H9 (cell line): ENCODE measurements around the gene BTBD3. TPM values are rescaled to one million over a fixed set of nuclear protein-coding genes. Genes with fewer than 3 reads are reported as not detected.

Source experiments
- DNase-seq: peaks from one replicate; pipeline ENCODE4 v3.0.0-alpha.2; 2017
- H2AFZ ChIP-seq: one replicate; pipeline ENCODE4 v1.6.1; 2013; ENCODE audit warnings: mild to moderate bottlenecking, low read length, control low read depth, moderate library complexity
- H2AK5ac ChIP-seq: 2 replicates; pipeline ENCODE4 v1.6.1; 2013; ENCODE audit warnings: low read length, control low read depth, mixed read lengths; ENCODE audit not compliant: insufficient read length
- H2BK120ac ChIP-seq: one replicate; pipeline ENCODE4 v1.6.1; 2013; ENCODE audit warnings: low read depth, mild to moderate bottlenecking, low read length, control low read depth, inconsistent platforms; ENCODE audit not compliant: poor library complexity, severe bottlenecking
- H2BK12ac ChIP-seq: 2 replicates; pipeline ENCODE4 v1.6.1; 2013; ENCODE audit warnings: low read length, control low read depth, mixed read lengths, low read depth; ENCODE audit not compliant: insufficient read length
- H2BK15ac ChIP-seq: 2 replicates; pipeline ENCODE4 v1.6.1; 2013; ENCODE audit warnings: low read depth, low read length, control low read depth
- H2BK20ac ChIP-seq: one replicate; pipeline ENCODE4 v1.6.1; 2013; ENCODE audit warnings: low read depth, mild to moderate bottlenecking, low read length, control low read depth, inconsistent platforms; ENCODE audit not compliant: poor library complexity, severe bottlenecking
- H2BK5ac ChIP-seq: 2 replicates; pipeline ENCODE4 v1.6.1; 2013; ENCODE audit warnings: low read length, control low read depth, mixed read lengths; ENCODE audit not compliant: insufficient read length
- H3K14ac ChIP-seq: 2 replicates; pipeline ENCODE4 v1.6.1; 2013; ENCODE audit warnings: low read length, control low read depth; ENCODE audit not compliant: insufficient read depth
- H3K18ac ChIP-seq: 2 replicates; pipeline ENCODE4 v1.6.1; 2013; ENCODE audit warnings: low read depth, mild to moderate bottlenecking, mixed read lengths, low read length, control low read depth; ENCODE audit not compliant: insufficient read length
- H3K23ac ChIP-seq: 2 replicates; pipeline ENCODE4 v1.6.1; 2013; ENCODE audit warnings: low read length, control low read depth, mixed read lengths, low read depth; ENCODE audit not compliant: insufficient read length
- H3K23me2 ChIP-seq: 2 replicates; pipeline ENCODE4 v1.6.1; 2013; ENCODE audit warnings: low read depth, mild to moderate bottlenecking, mixed read lengths, low read length, control low read depth; ENCODE audit not compliant: insufficient read length, poor library complexity, severe bottlenecking
- H3K27ac ChIP-seq: 2 replicates; pipeline ENCODE4 v1.5.1; 2013; ENCODE audit warnings: low read length, control low read depth, mixed read lengths, low read depth; ENCODE audit not compliant: insufficient read length
- H3K27me3 ChIP-seq: 2 replicates; pipeline ENCODE4 v1.6.1; 2013; ENCODE audit warnings: low read length, control low read depth, inconsistent platforms; ENCODE audit not compliant: insufficient read depth
- H3K4ac ChIP-seq: 2 replicates; pipeline ENCODE4 v1.6.1; 2013; ENCODE audit warnings: low read depth, mild to moderate bottlenecking, control low read depth, inconsistent platforms, low read length, moderate library complexity
- H3K4me1 ChIP-seq: 2 replicates; pipeline ENCODE4 v1.6.1; 2013; ENCODE audit warnings: low read length, control low read depth, inconsistent platforms; ENCODE audit not compliant: insufficient read depth
- H3K4me2 ChIP-seq: 2 replicates; pipeline ENCODE4 v1.6.1; 2013; ENCODE audit warnings: low read length, control low read depth, mixed read lengths; ENCODE audit not compliant: insufficient read length, insufficient read depth
- H3K56ac ChIP-seq: 2 replicates; pipeline ENCODE4 v1.6.1; 2013; ENCODE audit warnings: low read depth, mild to moderate bottlenecking, mixed read lengths, low read length, control low read depth; ENCODE audit not compliant: insufficient read length
- H3K79me1 ChIP-seq: 2 replicates; pipeline ENCODE4 v1.6.1; 2013; ENCODE audit warnings: low read depth, mild to moderate bottlenecking, moderate library complexity, low read length, control low read depth, inconsistent platforms; ENCODE audit not compliant: insufficient read depth, poor library complexity, severe bottlenecking
- H3K79me2 ChIP-seq: 2 replicates; pipeline ENCODE4 v1.6.1; 2013; ENCODE audit warnings: low read length, control low read depth, inconsistent platforms; ENCODE audit not compliant: insufficient read depth
- H3K9ac ChIP-seq: 2 replicates; pipeline ENCODE4 v1.6.1; 2013; ENCODE audit warnings: low read length, control low read depth, mixed read lengths; ENCODE audit not compliant: insufficient read length; ENCODE audit errors: extremely low read depth
- H3K9me3 ChIP-seq: one replicate; pipeline ENCODE4 v1.6.1; 2013; ENCODE audit warnings: low read depth, low read length, inconsistent platforms; ENCODE audit not compliant: control insufficient read depth
- H3T11ph ChIP-seq: one replicate; pipeline ENCODE4 v1.6.1; 2013; ENCODE audit warnings: mild to moderate bottlenecking, low read length, control low read depth, inconsistent platforms
- H4K20me1 ChIP-seq: one replicate; pipeline ENCODE4 v1.6.1; 2013; ENCODE audit not compliant: control insufficient read depth, insufficient read length, insufficient read depth
- H4K5ac ChIP-seq: 2 replicates; pipeline ENCODE4 v1.6.1; 2013; ENCODE audit warnings: low read depth, mild to moderate bottlenecking, mixed read lengths, low read length, control low read depth; ENCODE audit not compliant: insufficient read length
- H4K8ac ChIP-seq: replicated peaks from 2 replicates; pipeline ENCODE4 v1.6.1; 2013; ENCODE audit warnings: low read length, control low read depth, mixed read lengths, low read depth; ENCODE audit not compliant: insufficient read length
- H4K91ac ChIP-seq: 2 replicates; pipeline ENCODE4 v1.6.1; 2013; ENCODE audit warnings: low read depth, mild to moderate bottlenecking, moderate library complexity, mixed read lengths, low read length, control low read depth; ENCODE audit not compliant: insufficient read length
- H3K27ac Mint-ChIP-seq, 3 experiments: 2 replicates in 2 of 3; 3 replicates in 1 of 3; pipeline ENCODE4 v1.8.0; 2020 to 2021; ENCODE audit warnings: mixed read lengths in 3 of 3, mild to moderate bottlenecking in 1 of 3, moderate library complexity in 1 of 3
- H3K27me3 Mint-ChIP-seq: 2 replicates; pipeline ENCODE4 v1.8.0; 2021; ENCODE audit warnings: low read depth, mild to moderate bottlenecking, moderate library complexity, mixed read lengths
- H3K36me3 Mint-ChIP-seq, 3 experiments: 2 replicates in 2 of 3; 3 replicates in 1 of 3; pipeline ENCODE4 v1.8.0; 2020 to 2021; ENCODE audit warnings: low read depth in 3 of 3, mixed read lengths in 3 of 3; ENCODE audit not compliant: insufficient read depth in 1 of 3
- H3K4me1 Mint-ChIP-seq, 2 experiments: 2 replicates each; pipeline ENCODE4 v1.8.0; 2020; ENCODE audit warnings: mixed read lengths in 2 of 2
- H3K4me3 Mint-ChIP-seq, 2 experiments: 2 replicates in 1 of 2; 3 replicates in 1 of 2; pipeline ENCODE4 v1.8.0; 2020 to 2021; ENCODE audit warnings: mild to moderate bottlenecking in 2 of 2, mixed read lengths in 2 of 2, moderate library complexity in 1 of 2
- H3K9me3 Mint-ChIP-seq, 2 experiments: 2 replicates in 1 of 2; 3 replicates in 1 of 2; pipeline ENCODE4 v1.8.0; 2020; ENCODE audit warnings: mild to moderate bottlenecking in 2 of 2, mixed read lengths in 2 of 2, moderate library complexity in 1 of 2
- WGBS: extraction: QIAGEN DNeasy Blood & Tissue Kit; methylation state at CpG from one replicate; pipeline ENCODE4 v1.1.7; 2013; ENCODE audit warnings: missing lambda C conversion rate, low lambda C conversion rate, mixed read lengths; ENCODE audit not compliant: insufficient read length; ENCODE audit errors: extremely low coverage; 5-methylcytosine and 5-hydroxymethylcytosine counted together
- total RNA-seq: library from RNA; stranded (reverse); gene quantifications from 2 replicates; pipeline ENCODE4 v1.2.1, GENCODE V29; 2021
- TF ChIP-seq, protein P1 (sequence below): fragments of 200-600 bp; sonication (generic); conservative IDR thresholded peaks from 3 replicates; pipeline ENCODE4 v1.8.0; 2021; ENCODE audit warnings: antibody characterized with exemption, mild to moderate bottlenecking

Gene BTBD3
- total RNA-seq, 1 experiment from 2014 or later = 62.1 TPM

DNA sequence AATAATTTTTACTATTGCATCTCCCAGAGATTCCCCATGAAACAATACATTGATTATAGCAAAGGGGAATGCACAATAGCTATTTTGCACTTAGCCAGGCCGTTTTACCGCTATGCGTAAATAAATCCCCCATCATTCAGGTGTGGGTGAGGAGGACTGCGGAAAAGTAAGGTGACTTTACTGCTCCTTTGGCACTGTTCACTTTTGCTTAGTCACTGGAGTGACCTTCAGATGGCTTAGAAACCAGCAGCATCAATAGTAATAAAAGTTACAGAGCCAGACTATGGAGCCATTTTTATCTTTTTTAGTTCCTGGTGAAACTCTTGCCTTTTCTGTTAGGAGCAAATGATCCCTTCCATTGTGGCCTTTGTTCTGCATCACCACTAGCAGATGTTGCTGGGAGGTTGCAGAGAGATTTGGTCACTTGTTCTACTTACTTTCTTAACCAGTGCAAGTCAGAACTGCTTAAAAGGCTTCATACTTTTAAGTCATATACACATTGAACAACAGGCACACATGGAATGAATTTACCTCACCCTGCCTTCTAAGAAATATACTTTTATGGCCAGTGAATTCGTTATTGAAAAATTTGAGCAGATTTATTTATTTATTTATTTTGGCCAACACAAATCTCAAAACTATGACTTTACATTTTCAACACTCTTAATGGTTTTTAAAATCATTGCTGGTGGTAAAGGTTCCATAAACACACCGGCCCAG lies 12.1 kb upstream of the BTBD3 start:
- no peaks in the 10 kb centered on the region for H3K23me2 ChIP-seq
- H4K20me1 ChIP-seq = peaks cover 3% of the 10 kb centered on the region
- no peak overlapping the region for H4K91ac ChIP-seq
- H3K4me2 ChIP-seq = no peak overlapping the region
- peaks cover 23 to 38% of the 10 kb centered on the region in 2 experiments for H3K4me1 Mint-ChIP-seq
- no peak overlapping the region for H2BK120ac ChIP-seq
- H3K9ac ChIP-seq = no peak overlapping the region
- WGBS = no CpG with 5 or more reads among the region's 6 CpGs
- H3K36me3 Mint-ChIP-seq = peaks cover 0 to 15% (median 11%) of the 10 kb centered on the region in 3 experiments
- H3K14ac ChIP-seq = no peak overlapping the region
- H2AK5ac ChIP-seq = no peak overlapping the region
- no peak overlapping the region for H3K27ac ChIP-seq
- no peaks in the 10 kb centered on the region for H3K9me3 Mint-ChIP-seq
- no peaks in the 10 kb centered on the region for H3K27me3 ChIP-seq
- no peak overlapping the region for H2BK5ac ChIP-seq
- H3K18ac ChIP-seq = peak overlapping the region; percentile 46
- H2AFZ ChIP-seq = no peak overlapping the region
- H4K5ac ChIP-seq = no peak overlapping the region
- H3K4me3 Mint-ChIP-seq = no peak overlapping the region
- no peak overlapping the region for H3K4ac ChIP-seq
- peaks cover 16% of the 10 kb centered on the region; the same call in 1 of the 2 replicates for H3K79me2 ChIP-seq
- H3K79me1 ChIP-seq = no peaks in the 10 kb centered on the region
- TF ChIP-seq, protein P1, sequence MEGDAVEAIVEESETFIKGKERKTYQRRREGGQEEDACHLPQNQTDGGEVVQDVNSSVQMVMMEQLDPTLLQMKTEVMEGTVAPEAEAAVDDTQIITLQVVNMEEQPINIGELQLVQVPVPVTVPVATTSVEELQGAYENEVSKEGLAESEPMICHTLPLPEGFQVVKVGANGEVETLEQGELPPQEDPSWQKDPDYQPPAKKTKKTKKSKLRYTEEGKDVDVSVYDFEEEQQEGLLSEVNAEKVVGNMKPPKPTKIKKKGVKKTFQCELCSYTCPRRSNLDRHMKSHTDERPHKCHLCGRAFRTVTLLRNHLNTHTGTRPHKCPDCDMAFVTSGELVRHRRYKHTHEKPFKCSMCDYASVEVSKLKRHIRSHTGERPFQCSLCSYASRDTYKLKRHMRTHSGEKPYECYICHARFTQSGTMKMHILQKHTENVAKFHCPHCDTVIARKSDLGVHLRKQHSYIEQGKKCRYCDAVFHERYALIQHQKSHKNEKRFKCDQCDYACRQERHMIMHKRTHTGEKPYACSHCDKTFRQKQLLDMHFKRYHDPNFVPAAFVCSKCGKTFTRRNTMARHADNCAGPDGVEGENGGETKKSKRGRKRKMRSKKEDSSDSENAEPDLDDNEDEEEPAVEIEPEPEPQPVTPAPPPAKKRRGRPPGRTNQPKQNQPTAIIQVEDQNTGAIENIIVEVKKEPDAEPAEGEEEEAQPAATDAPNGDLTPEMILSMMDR = no peak
- DNase-seq = no peak
- no peaks in the 10 kb centered on the region for H3K27me3 Mint-ChIP-seq
- H3K23ac ChIP-seq = no peak overlapping the region
- H3K4me1 ChIP-seq = no peaks in the 10 kb centered on the region
- H2BK20ac ChIP-seq = no peak overlapping the region
- no peak overlapping the region for H3K56ac ChIP-seq
- no peaks in the 10 kb centered on the region for H3K9me3 ChIP-seq
- no peak overlapping the region for H2BK12ac ChIP-seq
- no peak overlapping the region for H3T11ph ChIP-seq
- H3K27ac Mint-ChIP-seq = no peak overlapping the region
- H4K8ac ChIP-seq = no peak overlapping the region
- no peak overlapping the region for H2BK15ac ChIP-seq
